ENCODE results near the gene SULT1A2.
"Not testable (repeated sequence)": the region's sequence is repeated elsewhere in the genome, so short reads cannot be mapped to it uniquely, and the experiment has no call there.

Gene SULT1A2

DNA sequence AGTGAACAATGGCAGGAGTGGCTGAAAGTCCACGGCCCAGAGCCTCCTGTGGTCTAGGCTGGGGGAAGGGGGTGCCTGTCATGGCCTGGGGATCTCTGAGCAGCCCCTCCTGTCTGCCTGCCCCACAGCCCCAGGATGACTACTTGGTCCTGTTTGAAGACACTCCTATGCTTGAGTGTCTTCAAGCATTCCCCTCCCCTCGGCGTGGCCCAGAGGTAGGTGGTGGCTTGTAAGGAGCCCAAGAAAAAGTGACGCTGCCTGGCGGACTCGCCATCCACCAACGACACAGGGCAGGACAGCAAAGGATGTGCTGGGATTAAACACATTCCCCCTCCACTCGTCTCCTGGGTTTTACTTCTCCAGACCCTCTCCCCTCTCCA is 7.3 kb upstream of the SULT1A2 start:
- H3K79me2 ChIP-seq (ENCODE audit: insufficient read depth, low read length), result no peaks in the 10 kb centered on the region
- no peak overlapping the region for H3K9ac ChIP-seq (ENCODE audit: low read depth, low read length, poor library complexity, severe bottlenecking)
- no peaks in the 10 kb centered on the region for H4K20me1 ChIP-seq (ENCODE audit: insufficient read depth, low read length, poor library complexity, severe bottlenecking)
- no peak overlapping the region for H3K4me3 ChIP-seq (ENCODE audit: low read length, poor library complexity, severe bottlenecking)
- H3K9me3 ChIP-seq (ENCODE audit: insufficient read depth, low read depth, low read length), result no peaks in the 10 kb centered on the region
- H2AFZ ChIP-seq (ENCODE audit: low read length), result no peak overlapping the region
- TF ChIP-seq CTCF (conservative IDR thresholded peaks at IDR 0.05; ENCODE audit: low read length), result no peak
- TF ChIP-seq EZH2phosphoT487 (IDR thresholded peaks at IDR 0.05; ENCODE audit: borderline replicate concordance), result no peak
- H3K27me3 ChIP-seq (ENCODE audit: insufficient read depth, low read length, poor library complexity, severe bottlenecking), result no peaks in the 10 kb centered on the region
- H3K9me2 ChIP-seq (replicated peaks; ENCODE audit: low read depth, low read length), result no peaks in the 10 kb centered on the region
- H3K36me3 ChIP-seq (ENCODE audit: insufficient read depth, low read length), result no peaks in the 10 kb centered on the region
- no peaks in the 10 kb centered on the region for H3K4me1 ChIP-seq (ENCODE audit: insufficient read depth, low read length, poor library complexity, severe bottlenecking)
- H3K4me2 ChIP-seq (ENCODE audit: low read depth, low read length, poor library complexity, severe bottlenecking), result no peak overlapping the region
- H3F3A ChIP-seq (ENCODE audit: low read depth), result no peaks in the 10 kb centered on the region

GRCh38 chr16:28603381-28604185 is 6.7 kb upstream of the SULT1A2 start:
- no peak overlapping the region for H2AFZ ChIP-seq (ENCODE audit: low read length)
- H3K27me3 ChIP-seq (ENCODE audit: insufficient read depth, low read length, poor library complexity, severe bottlenecking), result no peaks in the 10 kb centered on the region
- no peaks in the 10 kb centered on the region for H3K36me3 ChIP-seq (ENCODE audit: insufficient read depth, low read length)
- H3K4me3 ChIP-seq (ENCODE audit: low read length, poor library complexity, severe bottlenecking), result no peak overlapping the region
- H3K9me2 ChIP-seq (replicated peaks; ENCODE audit: low read depth, low read length), result no peaks in the 10 kb centered on the region
- H3K79me2 ChIP-seq (ENCODE audit: insufficient read depth, low read length), result no peaks in the 10 kb centered on the region
- no peak overlapping the region for H3K9ac ChIP-seq (ENCODE audit: low read depth, low read length, poor library complexity, severe bottlenecking)
- H4K20me1 ChIP-seq (ENCODE audit: insufficient read depth, low read length, poor library complexity, severe bottlenecking), result no peaks in the 10 kb centered on the region
- no peaks in the 10 kb centered on the region for H3F3A ChIP-seq (ENCODE audit: low read depth)
- no peaks in the 10 kb centered on the region for H3K9me3 ChIP-seq (ENCODE audit: insufficient read depth, low read depth, low read length)
- TF ChIP-seq EZH2phosphoT487 (IDR thresholded peaks at IDR 0.05; ENCODE audit: borderline replicate concordance) (no peak), CTCF (conservative IDR thresholded peaks at IDR 0.05; ENCODE audit: low read length) (no peak)
- no peak overlapping the region for H3K4me2 ChIP-seq (ENCODE audit: low read depth, low read length, poor library complexity, severe bottlenecking)
- H3K4me1 ChIP-seq (ENCODE audit: insufficient read depth, low read length, poor library complexity, severe bottlenecking), result no peaks in the 10 kb centered on the region

DNA sequence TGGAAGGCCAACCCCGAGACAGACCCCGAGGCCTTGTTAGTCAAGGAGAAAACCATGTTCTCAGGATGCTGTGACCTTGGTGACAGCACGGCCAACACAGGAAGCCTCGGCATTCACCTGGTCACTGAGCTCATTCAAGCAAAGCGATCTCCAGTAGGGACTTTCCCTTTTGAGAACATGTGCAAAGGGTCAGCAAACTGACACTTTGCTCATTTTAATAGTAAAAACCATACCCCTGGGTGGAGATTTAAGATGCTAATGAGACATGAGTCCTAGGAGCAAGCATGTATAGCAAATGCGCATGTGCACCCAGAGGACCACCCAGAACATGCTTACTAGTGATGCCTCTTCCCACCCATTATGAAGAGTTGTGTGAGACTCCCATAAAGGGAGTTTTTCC is 5.7 kb upstream of the SULT1A2 start:
- H3F3A ChIP-seq (ENCODE audit: low read depth), result no peaks in the 10 kb centered on the region
- H3K4me3 ChIP-seq (ENCODE audit: low read length, poor library complexity, severe bottlenecking), result no peak overlapping the region
- no peak overlapping the region for H2AFZ ChIP-seq (ENCODE audit: low read length)
- no peaks in the 10 kb centered on the region for H3K36me3 ChIP-seq (ENCODE audit: insufficient read depth, low read length)
- H4K20me1 ChIP-seq (ENCODE audit: insufficient read depth, low read length, poor library complexity, severe bottlenecking), result no peaks in the 10 kb centered on the region
- H3K9me2 ChIP-seq (replicated peaks; ENCODE audit: low read depth, low read length), result no peaks in the 10 kb centered on the region
- H3K27me3 ChIP-seq (ENCODE audit: insufficient read depth, low read length, poor library complexity, severe bottlenecking), result no peaks in the 10 kb centered on the region
- no peak overlapping the region for H3K4me2 ChIP-seq (ENCODE audit: low read depth, low read length, poor library complexity, severe bottlenecking)
- TF ChIP-seq EZH2phosphoT487 (IDR thresholded peaks at IDR 0.05; ENCODE audit: borderline replicate concordance), result no peak
- no peak for TF ChIP-seq CTCF (conservative IDR thresholded peaks at IDR 0.05; ENCODE audit: low read length)
- no peaks in the 10 kb centered on the region for H3K4me1 ChIP-seq (ENCODE audit: insufficient read depth, low read length, poor library complexity, severe bottlenecking)
- H3K9me3 ChIP-seq (ENCODE audit: insufficient read depth, low read depth, low read length), result no peaks in the 10 kb centered on the region
- H3K9ac ChIP-seq (ENCODE audit: low read depth, low read length, poor library complexity, severe bottlenecking), result no peak overlapping the region
- H3K79me2 ChIP-seq (ENCODE audit: insufficient read depth, low read length), result no peaks in the 10 kb centered on the region

DNA sequence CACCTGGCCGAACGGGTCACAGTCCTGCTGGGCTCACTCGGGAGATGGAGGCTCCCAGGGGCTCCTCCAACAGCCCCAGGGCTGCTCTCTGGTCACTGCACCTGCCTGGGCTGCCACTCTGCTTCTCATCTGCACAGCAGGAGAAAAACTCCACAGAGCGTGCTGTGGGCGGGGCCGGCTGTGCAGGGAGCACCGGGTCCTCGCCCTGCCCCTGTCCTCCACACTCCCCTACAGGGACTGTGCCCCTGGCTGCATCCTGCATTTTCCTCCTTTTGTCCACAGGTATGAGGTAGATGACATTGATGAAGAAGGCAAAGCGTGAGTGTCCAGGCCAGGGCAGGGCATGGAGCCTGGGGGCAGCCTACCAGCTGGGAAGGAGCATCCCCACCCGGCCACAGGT is 5.2 kb upstream of the SULT1A2 start:
- not testable (repeated sequence) for H3K4me3 ChIP-seq (ENCODE audit: low read length, poor library complexity, severe bottlenecking); H3K9me3 ChIP-seq (ENCODE audit: insufficient read depth, low read depth, low read length); H3F3A ChIP-seq (ENCODE audit: low read depth); H3K9me2 ChIP-seq (replicated peaks; ENCODE audit: low read depth, low read length); H4K20me1 ChIP-seq (ENCODE audit: insufficient read depth, low read length, poor library complexity, severe bottlenecking); H3K27me3 ChIP-seq (ENCODE audit: insufficient read depth, low read length, poor library complexity, severe bottlenecking); H3K79me2 ChIP-seq (ENCODE audit: insufficient read depth, low read length); H3K4me2 ChIP-seq (ENCODE audit: low read depth, low read length, poor library complexity, severe bottlenecking); H3K9ac ChIP-seq (ENCODE audit: low read depth, low read length, poor library complexity, severe bottlenecking); H2AFZ ChIP-seq (ENCODE audit: low read length); H3K4me1 ChIP-seq (ENCODE audit: insufficient read depth, low read length, poor library complexity, severe bottlenecking); H3K36me3 ChIP-seq (ENCODE audit: insufficient read depth, low read length)

DNA sequence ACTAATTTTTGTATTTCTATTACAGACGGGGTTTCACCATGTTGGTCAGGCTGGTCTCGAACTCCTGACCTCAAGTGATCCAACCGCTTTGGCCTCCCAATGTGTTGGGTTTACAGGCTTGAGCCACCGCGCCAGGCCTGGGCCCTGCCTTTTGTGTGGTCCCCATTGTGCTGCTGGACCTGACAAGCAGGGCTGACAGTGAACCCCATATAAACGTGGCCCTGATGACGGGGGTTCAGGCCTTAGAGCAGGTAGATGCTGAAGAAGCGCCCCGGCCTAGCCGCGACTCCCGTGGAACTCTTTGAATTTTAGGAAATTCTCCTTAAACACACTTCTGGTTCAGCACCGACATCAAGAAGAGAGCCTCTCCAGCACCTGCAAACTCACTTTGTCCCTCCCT is 4.7 kb upstream of the SULT1A2 start:
- H3K4me3 ChIP-seq (ENCODE audit: low read length, poor library complexity, severe bottlenecking); H3K79me2 ChIP-seq (ENCODE audit: insufficient read depth, low read length); H3K36me3 ChIP-seq (ENCODE audit: insufficient read depth, low read length); H3K4me2 ChIP-seq (ENCODE audit: low read depth, low read length, poor library complexity, severe bottlenecking); H3K27me3 ChIP-seq (ENCODE audit: insufficient read depth, low read length, poor library complexity, severe bottlenecking); H4K20me1 ChIP-seq (ENCODE audit: insufficient read depth, low read length, poor library complexity, severe bottlenecking); H3K9ac ChIP-seq (ENCODE audit: low read depth, low read length, poor library complexity, severe bottlenecking); H3K9me3 ChIP-seq (ENCODE audit: insufficient read depth, low read depth, low read length); H3K9me2 ChIP-seq (replicated peaks; ENCODE audit: low read depth, low read length); H3K4me1 ChIP-seq (ENCODE audit: insufficient read depth, low read length, poor library complexity, severe bottlenecking); H2AFZ ChIP-seq (ENCODE audit: low read length); H3F3A ChIP-seq (ENCODE audit: low read depth): not testable (repeated sequence)

All from Loucy (cell line).